ENCODE data around the gene HNRNPD. TPM values are rescaled to one million over a fixed set of nuclear protein-coding genes. Genes with fewer than 3 reads are reported as not detected.

Gene HNRNPD
- total RNA-seq, 6 donors from 2014 or later: 75.9 to 182 (median 135) TPM

DNA sequence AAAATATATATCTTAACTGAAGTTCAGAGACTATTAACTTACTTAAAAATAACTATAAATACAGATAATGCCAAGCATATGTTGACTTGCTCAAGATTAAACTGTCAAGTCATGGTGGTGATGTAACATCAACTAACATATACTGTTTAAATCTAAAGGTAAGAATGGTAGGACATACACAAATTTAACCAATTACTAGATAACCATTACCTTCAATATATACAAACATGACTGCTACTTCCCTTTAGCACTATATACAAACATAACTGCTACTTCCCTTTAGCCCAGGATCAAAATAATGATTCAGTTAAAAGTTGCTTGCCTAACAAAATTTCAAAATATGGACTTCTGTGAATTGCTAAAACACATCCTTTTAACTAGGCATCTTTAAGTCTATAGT lies 14.9 kb downstream of the HNRNPD start:
- H3K4me3 ChIP-seq: no peak overlapping the region
- peaks cover 34 to 64% (median 48%) of the 10 kb centered on the region in 4 donors for H3K4me1 ChIP-seq
- TF ChIP-seq, protein P1, sequence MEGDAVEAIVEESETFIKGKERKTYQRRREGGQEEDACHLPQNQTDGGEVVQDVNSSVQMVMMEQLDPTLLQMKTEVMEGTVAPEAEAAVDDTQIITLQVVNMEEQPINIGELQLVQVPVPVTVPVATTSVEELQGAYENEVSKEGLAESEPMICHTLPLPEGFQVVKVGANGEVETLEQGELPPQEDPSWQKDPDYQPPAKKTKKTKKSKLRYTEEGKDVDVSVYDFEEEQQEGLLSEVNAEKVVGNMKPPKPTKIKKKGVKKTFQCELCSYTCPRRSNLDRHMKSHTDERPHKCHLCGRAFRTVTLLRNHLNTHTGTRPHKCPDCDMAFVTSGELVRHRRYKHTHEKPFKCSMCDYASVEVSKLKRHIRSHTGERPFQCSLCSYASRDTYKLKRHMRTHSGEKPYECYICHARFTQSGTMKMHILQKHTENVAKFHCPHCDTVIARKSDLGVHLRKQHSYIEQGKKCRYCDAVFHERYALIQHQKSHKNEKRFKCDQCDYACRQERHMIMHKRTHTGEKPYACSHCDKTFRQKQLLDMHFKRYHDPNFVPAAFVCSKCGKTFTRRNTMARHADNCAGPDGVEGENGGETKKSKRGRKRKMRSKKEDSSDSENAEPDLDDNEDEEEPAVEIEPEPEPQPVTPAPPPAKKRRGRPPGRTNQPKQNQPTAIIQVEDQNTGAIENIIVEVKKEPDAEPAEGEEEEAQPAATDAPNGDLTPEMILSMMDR (IDR thresholded peaks at IDR 0.05): no peak
- no peak for TF ChIP-seq EP300 (IDR thresholded peaks at IDR 0.05)
- no peak for TF ChIP-seq POLR2AphosphoS5 (IDR thresholded peaks at IDR 0.05)
- TF ChIP-seq POLR2A (IDR thresholded peaks at IDR 0.05): no peak
- no peak for ATAC-seq (ENCODE audit: low FRiP score in 2 of 2)
- DNase-seq: no peak
- H3K9me3 ChIP-seq: no peaks in the 10 kb centered on the region
- peak overlapping the region in 3 of 4 donors; percentile 0 to 59 (median 1) for H3K27ac ChIP-seq
- no peaks in the 10 kb centered on the region for H3K27me3 ChIP-seq
- H3K36me3 ChIP-seq: peaks cover 11 to 44% (median 29%) of the 10 kb centered on the region in 4 donors

DNA sequence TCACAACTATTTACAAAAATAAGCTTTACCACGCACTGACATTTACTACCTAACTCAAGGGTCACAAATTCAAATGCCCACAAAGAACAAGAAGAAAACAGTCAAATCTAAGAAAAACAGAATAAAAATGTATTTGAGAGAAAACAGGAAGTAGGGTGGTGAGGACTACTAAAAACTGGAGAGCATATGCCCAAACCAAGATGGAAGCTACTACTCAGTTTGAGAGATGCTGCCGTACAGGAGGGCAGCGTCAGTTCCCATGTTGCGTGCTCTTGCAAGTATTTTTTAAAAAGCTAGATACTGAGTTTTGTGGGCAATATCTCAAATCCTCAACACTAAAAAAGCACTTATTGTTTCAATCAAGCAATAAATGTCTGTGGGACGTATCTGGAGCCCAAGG lies 16.2 kb downstream of the HNRNPD start:
- 83 to 94% methylated on average over 5 of the region's 5 CpGs for WGBS, 2 donors
- Histone ChIP-seq H3K27me3 (no peaks in the 10 kb centered on the region), H3K27ac (no peak overlapping the region), H3K4me1 (peaks cover 30 to 60% (median 38%) of the 10 kb centered on the region in 4 donors), H3K36me3 (peaks cover 11 to 55% (median 35%) of the 10 kb centered on the region in 4 donors), H3K4me3 (no peak overlapping the region), H3K9me3 (no peaks in the 10 kb centered on the region)
- ATAC-seq (ENCODE audit: low FRiP score in 2 of 2) (no peak), DNase-seq (no peak)
- TF ChIP-seq EP300 (IDR thresholded peaks at IDR 0.05): no peak
- TF ChIP-seq POLR2AphosphoS5 (IDR thresholded peaks at IDR 0.05): no peak
- no peak for TF ChIP-seq POLR2A (IDR thresholded peaks at IDR 0.05)
- TF ChIP-seq, protein P1 (IDR thresholded peaks at IDR 0.05): no peak

GRCh38 chr4:82354788-82355187 lies 19.0 kb downstream of the HNRNPD start:
- H3K36me3 ChIP-seq: peaks cover 11 to 80% (median 44%) of the 10 kb centered on the region in 4 donors
- H3K27ac ChIP-seq: no peak overlapping the region
- DNase-seq: no peak
- peaks cover 10 to 33% (median 15%) of the 10 kb centered on the region in 4 donors for H3K4me1 ChIP-seq
- no peaks in the 10 kb centered on the region for H3K27me3 ChIP-seq
- TF ChIP-seq EP300 (IDR thresholded peaks at IDR 0.05) (no peak), POLR2AphosphoS5 (IDR thresholded peaks at IDR 0.05) (no peak), POLR2A (IDR thresholded peaks at IDR 0.05) (no peak)
- TF ChIP-seq, protein P1 (IDR thresholded peaks at IDR 0.05): no peak
- no peak overlapping the region for H3K4me3 ChIP-seq
- H3K9me3 ChIP-seq: no peaks in the 10 kb centered on the region
- ATAC-seq (ENCODE audit: low FRiP score in 2 of 2): no peak
- WGBS, 2 donors: 94 to 96% methylated on average over 11 of the region's 11 CpGs

GRCh38 chr4:82352825-82353366 lies 20.9 kb downstream of the HNRNPD start:
- ATAC-seq (ENCODE audit: low FRiP score in 2 of 2) (no peak), DNase-seq (no peak)
- TF ChIP-seq, protein P1 (IDR thresholded peaks at IDR 0.05): no peak
- no peak for TF ChIP-seq POLR2AphosphoS5 (IDR thresholded peaks at IDR 0.05)
- TF ChIP-seq POLR2A (IDR thresholded peaks at IDR 0.05): no peak
- TF ChIP-seq EP300 (IDR thresholded peaks at IDR 0.05): no peak
- H3K9me3 ChIP-seq: no peaks in the 10 kb centered on the region
- 43 to 52% methylated on average over 2 of the region's 2 CpGs for WGBS, 2 donors
- no peaks in the 10 kb centered on the region for H3K27me3 ChIP-seq
- peaks cover 11 to 90% (median 44%) of the 10 kb centered on the region in 4 donors for H3K36me3 ChIP-seq
- H3K4me3 ChIP-seq: no peak overlapping the region
- H3K4me1 ChIP-seq: peaks cover 0 to 14% (median 0%) of the 10 kb centered on the region in 4 donors
- peak overlapping the region in 1 of 4 donors; percentile 23 for H3K27ac ChIP-seq

Measured in upper lobe of left lung (tissue), 6 donors.